Activated CD4-positive, alpha-beta memory T cell treated with anti-CD3 and anti-CD28 coated beads for 36 hours (primary cell): Measurements from ENCODE around the gene SHROOM2. TPM values are rescaled to one million over a fixed set of nuclear protein-coding genes. Genes with fewer than 3 reads are reported as not detected.

Experiments used
- CTCF ChIA-PET: fragments of 350-600 bp; sonication (Branson Sonifier 250); formaldehyde crosslinking; loops from one replicate; lab custom pipeline; 2021; ENCODE audit warnings: antibody characterized with exemption, inconsistent platforms; lab: Charles Lee
- POLR2A ChIA-PET: fragments of 350-600 bp; sonication (Branson Sonifier 250); formaldehyde crosslinking; loops from one replicate; lab custom pipeline; 2021; ENCODE audit warnings: antibody characterized with exemption; lab: Charles Lee
- DNase-seq: peaks from one replicate; pipeline ENCODE4 v3.0.0-alpha.2; 2020
- H3K27ac Mint-ChIP-seq: one replicate; pipeline ENCODE4 v1.8.0; 2021; ENCODE audit warnings: mixed read lengths
- H3K27me3 Mint-ChIP-seq: one replicate; pipeline ENCODE4 v1.8.0; 2021; ENCODE audit warnings: mixed read lengths
- H3K36me3 Mint-ChIP-seq: one replicate; pipeline ENCODE4 v1.8.0; 2021; ENCODE audit warnings: mixed read lengths
- H3K4me1 Mint-ChIP-seq: one replicate; pipeline ENCODE4 v1.8.0; 2021; ENCODE audit warnings: low read depth, mixed read lengths
- H3K4me3 Mint-ChIP-seq: one replicate; pipeline ENCODE4 v1.8.0; 2021; ENCODE audit warnings: mild to moderate bottlenecking, mixed read lengths
- H3K9me3 Mint-ChIP-seq: one replicate; pipeline ENCODE4 v1.8.0; 2021; ENCODE audit warnings: mixed read lengths
- intact Hi-C: fragments of 100-400 bp; cut with micrococcal nuclease; formaldehyde crosslinking; loops from one replicate; pipeline ENCODE4 v1.15.1; 2023
- total RNA-seq, 2 experiments: library from RNA; stranded (reverse); gene quantifications; one replicate each; pipeline ENCODE4 v1.2.3, GENCODE V29; 2021

The SHROOM2 gene
- total RNA-seq, 2 experiments from 2014 or later, result not detected

GRCh38 chrX:9948406-9948805 lies 162.2 kb downstream of the SHROOM2 start:
- DNase-seq, result no peak
- ChIA-PET POLR2A (no interaction called here), CTCF (no interaction called here)
- Mint-ChIP-seq H3K4me1 (no peaks in the 10 kb centered on the region), H3K27ac (no peak overlapping the region), H3K9me3 (peaks cover 3% of the 10 kb centered on the region), H3K4me3 (no peak overlapping the region), H3K27me3 (peaks cover 26% of the 10 kb centered on the region), H3K36me3 (no peaks in the 10 kb centered on the region)
- intact Hi-C loops, result no loop called here

- intact Hi-C loops, result no loop called here
- peaks cover 12% of the 10 kb centered on the region for H3K9me3 Mint-ChIP-seq
- H3K27me3 Mint-ChIP-seq, result peaks cover 20% of the 10 kb centered on the region
- DNase-seq, result no peak
- POLR2A ChIA-PET, result no interaction called here
- H3K27ac Mint-ChIP-seq, result no peak overlapping the region
- no peaks in the 10 kb centered on the region for H3K4me1 Mint-ChIP-seq
- no peak overlapping the region for H3K4me3 Mint-ChIP-seq
- H3K36me3 Mint-ChIP-seq, result no peaks in the 10 kb centered on the region
- CTCF ChIA-PET, result no interaction called here
Measured at GRCh38 chrX:9952300-9952699, 166.1 kb downstream of the SHROOM2 start.

- POLR2A ChIA-PET, result no interaction called here
Measured at GRCh38 chrX:9953396-9953795, 167.2 kb downstream of the SHROOM2 start.

GRCh38 chrX:9955506-9955905 lies 169.3 kb downstream of the SHROOM2 start:
- DNase-seq, result no peak
- Mint-ChIP-seq H3K36me3 (no peaks in the 10 kb centered on the region), H3K9me3 (peaks cover 12% of the 10 kb centered on the region), H3K27me3 (peaks cover 10% of the 10 kb centered on the region), H3K4me3 (no peak overlapping the region), H3K27ac (no peak overlapping the region), H3K4me1 (no peaks in the 10 kb centered on the region)
- CTCF ChIA-PET, result no interaction called here
- intact Hi-C loops, result no loop called here
- POLR2A ChIA-PET, result no interaction called here

More at GRCh38 chrX:9953396-9953795, 167.2 kb downstream of the SHROOM2 start:
- Mint-ChIP-seq H3K4me3 (no peak overlapping the region), H3K36me3 (no peaks in the 10 kb centered on the region), H3K27me3 (peaks cover 12% of the 10 kb centered on the region), H3K27ac (no peak overlapping the region), H3K9me3 (peaks cover 12% of the 10 kb centered on the region), H3K4me1 (no peaks in the 10 kb centered on the region)
- DNase-seq, result no peak
- CTCF ChIA-PET, result no interaction called here
- intact Hi-C loops, result no loop called here

- Mint-ChIP-seq H3K9me3 (peaks cover 12% of the 10 kb centered on the region), H3K27ac (no peak overlapping the region), H3K36me3 (no peaks in the 10 kb centered on the region), H3K4me3 (no peak overlapping the region), H3K4me1 (no peaks in the 10 kb centered on the region), H3K27me3 (peaks cover 7% of the 10 kb centered on the region)
- CTCF ChIA-PET, result no interaction called here
- POLR2A ChIA-PET, result no interaction called here
- no peak for DNase-seq
- intact Hi-C loops, result no loop called here
Measured at GRCh38 chrX:9957743-9958142, 171.5 kb downstream of the SHROOM2 start.

- POLR2A ChIA-PET, result no interaction called here
Measured at GRCh38 chrX:9958183-9958582, 172.0 kb downstream of the SHROOM2 start.

GRCh38 chrX:9961750-9962149 lies 175.5 kb downstream of the SHROOM2 start:
- Mint-ChIP-seq H3K27me3 (peaks cover 11% of the 10 kb centered on the region), H3K27ac (no peak overlapping the region), H3K9me3 (no peaks in the 10 kb centered on the region), H3K4me3 (no peak overlapping the region), H3K36me3 (no peaks in the 10 kb centered on the region), H3K4me1 (no peaks in the 10 kb centered on the region)
- intact Hi-C loops, result no loop called here
- POLR2A ChIA-PET, result no interaction called here
- CTCF ChIA-PET, result no interaction called here
- DNase-seq, result no peak

More at GRCh38 chrX:9958183-9958582, 172.0 kb downstream of the SHROOM2 start:
- Mint-ChIP-seq H3K27me3 (peaks cover 7% of the 10 kb centered on the region), H3K4me3 (no peak overlapping the region), H3K9me3 (peaks cover 10% of the 10 kb centered on the region), H3K36me3 (no peaks in the 10 kb centered on the region), H3K4me1 (no peaks in the 10 kb centered on the region), H3K27ac (no peak overlapping the region)
- CTCF ChIA-PET, result no interaction called here
- intact Hi-C loops, result no loop called here
- no peak for DNase-seq

- DNase-seq, result no peak
- no peaks in the 10 kb centered on the region for H3K36me3 Mint-ChIP-seq
- intact Hi-C loops, result no loop called here
- POLR2A ChIA-PET, result no interaction called here
- H3K9me3 Mint-ChIP-seq, result no peaks in the 10 kb centered on the region
- CTCF ChIA-PET, result no interaction called here
- H3K27ac Mint-ChIP-seq, result no peak within 1 kb of the TSS
- peaks cover 4% of the 10 kb centered on the region for H3K27me3 Mint-ChIP-seq
- no peak within 1 kb of the TSS for H3K4me3 Mint-ChIP-seq
- no peaks in the 10 kb centered on the region for H3K4me1 Mint-ChIP-seq
Measured at GRCh38 chrX:9966775-9967408, 180.7 kb downstream of the SHROOM2 start, which contains the start of gene CLDN34. Gene CLDN34 (plus strand): TSS chrX:9967358. CDS start chrX:9967358, 0 bp downstream.

- CTCF ChIA-PET, result interaction anchor here (1.2 kb wide), 1 partner anchor 142 kb away, joined by 3 read pairs; no protein-coding TSS in a partner anchor
- H3K9me3 Mint-ChIP-seq, result no peaks in the 10 kb centered on the region
- H3K27ac Mint-ChIP-seq, result no peak overlapping the region
- no peaks in the 10 kb centered on the region for H3K4me1 Mint-ChIP-seq
- H3K27me3 Mint-ChIP-seq, result no peaks in the 10 kb centered on the region
- no peaks in the 10 kb centered on the region for H3K36me3 Mint-ChIP-seq
- POLR2A ChIA-PET, result no interaction called here
- no peak for DNase-seq
- intact Hi-C loops, result no loop called here
- H3K4me3 Mint-ChIP-seq, result no peak overlapping the region
Measured at GRCh38 chrX:9977635-9978034, 191.4 kb downstream of the SHROOM2 start.

- Mint-ChIP-seq H3K27me3 (no peaks in the 10 kb centered on the region), H3K36me3 (no peaks in the 10 kb centered on the region), H3K27ac (no peak overlapping the region), H3K4me1 (no peaks in the 10 kb centered on the region), H3K4me3 (no peak overlapping the region), H3K9me3 (no peaks in the 10 kb centered on the region)
- POLR2A ChIA-PET, result no interaction called here
- intact Hi-C loops, result no loop called here
- CTCF ChIA-PET, result no interaction called here
- DNase-seq, result no peak
Measured at GRCh38 chrX:9980401-9980800, 194.2 kb downstream of the SHROOM2 start.

- intact Hi-C loops, result no loop called here
- H3K4me3 Mint-ChIP-seq, result no peak overlapping the region
- no peaks in the 10 kb centered on the region for H3K36me3 Mint-ChIP-seq
- H3K9me3 Mint-ChIP-seq, result no peaks in the 10 kb centered on the region
- CTCF ChIA-PET, result interaction anchor here (3.0 kb wide), 1 partner anchor 139 kb away, joined by 10 read pairs; no protein-coding TSS in a partner anchor
- H3K4me1 Mint-ChIP-seq, result no peaks in the 10 kb centered on the region
- DNase-seq, result no peak
- H3K27ac Mint-ChIP-seq, result no peak overlapping the region
- no peaks in the 10 kb centered on the region for H3K27me3 Mint-ChIP-seq
- POLR2A ChIA-PET, result no interaction called here
Measured at GRCh38 chrX:9980927-9981326, 194.7 kb downstream of the SHROOM2 start.

GRCh38 chrX:9983441-9983840 lies 197.2 kb downstream of the SHROOM2 start:
- ChIA-PET CTCF (interaction anchor here (3.0 kb wide), 1 partner anchor 136 kb away, joined by 10 read pairs; no protein-coding TSS in a partner anchor), POLR2A (no interaction called here)
- intact Hi-C loops, result no loop called here
- DNase-seq, result no peak
- Mint-ChIP-seq H3K4me3 (no peak overlapping the region), H3K27ac (no peak overlapping the region), H3K4me1 (no peaks in the 10 kb centered on the region), H3K36me3 (no peaks in the 10 kb centered on the region), H3K9me3 (no peaks in the 10 kb centered on the region), H3K27me3 (no peaks in the 10 kb centered on the region)

GRCh38 chrX:9983846-9984245 lies 197.6 kb downstream of the SHROOM2 start:
- intact Hi-C loops, result no loop called here
- no peak overlapping the region for H3K4me3 Mint-ChIP-seq
- H3K9me3 Mint-ChIP-seq, result no peaks in the 10 kb centered on the region
- H3K36me3 Mint-ChIP-seq, result no peaks in the 10 kb centered on the region
- no peaks in the 10 kb centered on the region for H3K27me3 Mint-ChIP-seq
- H3K4me1 Mint-ChIP-seq, result no peaks in the 10 kb centered on the region
- CTCF ChIA-PET, result interaction anchor here (1.1 to 3.0 kb wide), 2 partner anchors 12 to 136 kb away, joined by 3 to 10 read pairs; no protein-coding TSS in a partner anchor
- POLR2A ChIA-PET, result no interaction called here
- no peak overlapping the region for H3K27ac Mint-ChIP-seq
- DNase-seq, result no peak
